GM12878 (cell line): ENCODE data around the gene MAPKAP1. TPM values are rescaled to one million over a fixed set of nuclear protein-coding genes. Genes with fewer than 3 reads are reported as not detected.
A peak's percentile ranks its signal among the peaks of the same experiment; 100 is the strongest.

Experiments used
- CBX3 ChIP-seq: fragments of 200-600 bp; sonication (generic); IDR thresholded peaks from 2 replicates; pipeline ENCODE4 v1.6.1; 2016; ENCODE audit warnings: low read depth, borderline replicate concordance
- CREM ChIP-seq: IDR thresholded peaks from 2 replicates; pipeline ENCODE4 v1.6.1; 2014; ENCODE audit warnings: antibody characterized with exemption, low read depth
- EED ChIP-seq: sonication (generic); IDR thresholded peaks from 2 replicates; pipeline ENCODE4 v1.6.1; 2016; ENCODE audit warnings: antibody characterized with exemption, low read depth
- FOS ChIP-seq: IDR thresholded peaks from 3 replicates; pipeline ENCODE4 v1.6.1; 2011; ENCODE audit warnings: borderline replicate concordance; ENCODE audit not compliant: insufficient read length; ENCODE audit errors: extremely low read depth
- GABPA ChIP-seq: IDR thresholded peaks from 2 replicates; pipeline ENCODE4 v1.6.1; 2014; ENCODE audit warnings: antibody characterized with exemption, low read depth, mild to moderate bottlenecking, inconsistent platforms
- HDAC2 ChIP-seq: fragments of 200-600 bp; sonication (generic); IDR thresholded peaks from 2 replicates; pipeline ENCODE4 v1.6.1; 2017
- HDAC6 ChIP-seq: fragments of 200-600 bp; sonication (generic); IDR thresholded peaks from one replicate; pipeline ENCODE4 v1.8.0; 2017; ENCODE audit warnings: antibody characterized with exemption; ENCODE audit not compliant: unreplicated experiment
- HDGF ChIP-seq: fragments of 450-650 bp; IDR thresholded peaks from 2 replicates; pipeline ENCODE4 v1.6.1; 2016; ENCODE audit warnings: antibody characterized with exemption
- IRF4 ChIP-seq: IDR thresholded peaks from 2 replicates; pipeline ENCODE4 v1.6.1; 2011; ENCODE audit warnings: low read depth, low read length
- MXI1 ChIP-seq: fragments of 150-350 bp; IDR thresholded peaks from 2 replicates; pipeline ENCODE4 v1.6.1; 2011; ENCODE audit warnings: low read depth, mild to moderate bottlenecking, inconsistent platforms, low read length, improper control_type of control experiment
- NBN ChIP-seq: fragments of 450-650 bp; IDR thresholded peaks from 2 replicates; pipeline ENCODE4 v1.6.1; 2016
- NR2C2 ChIP-seq: IDR thresholded peaks from 2 replicates; pipeline ENCODE4 v1.6.1; 2011; ENCODE audit warnings: borderline replicate concordance, low read depth; ENCODE audit not compliant: control insufficient read depth, insufficient read length
- POLR2A ChIP-seq: IDR thresholded peaks from 2 replicates; pipeline ENCODE4 v1.6.1; 2011; ENCODE audit warnings: low read depth, mild to moderate bottlenecking, low read length
- RAD51 ChIP-seq: fragments of 450-650 bp; IDR thresholded peaks from 2 replicates; pipeline ENCODE4 v1.6.1; 2016; ENCODE audit warnings: moderate library complexity, mild to moderate bottlenecking, inconsistent platforms
- RUNX3 ChIP-seq: IDR thresholded peaks from 2 replicates; pipeline ENCODE4 v1.6.1; 2012; ENCODE audit warnings: low read length, inconsistent platforms
- SPI1 ChIP-seq: IDR thresholded peaks from 2 replicates; pipeline ENCODE4 v1.6.1; 2011; ENCODE audit warnings: low read depth, mild to moderate bottlenecking, low read length, moderate library complexity, borderline replicate concordance; ENCODE audit not compliant: insufficient read depth
- SRF ChIP-seq, 2 experiments: IDR thresholded peaks; 2 replicates each; pipeline ENCODE4 v1.6.1; 2011; ENCODE audit warnings: low read depth in 2 of 2, low read length in 2 of 2, mild to moderate bottlenecking in 1 of 2, moderate library complexity in 1 of 2
- ZNF274 ChIP-seq: IDR thresholded peaks from one replicate; pipeline ENCODE4 v1.8.0; 2011; ENCODE audit not compliant: insufficient read length, insufficient read depth
- polyA plus RNA-seq, 11 experiments: library from polyadenylated mRNA; depleted of rRNA in 4 of 11; unstranded in 6 of 11; stranded (reverse) in 5 of 11; fragments of >200 nt; fragmentation: Nextera tagmentation in 4 of 11; fragmentation: Illumina TruSeq in 1 of 11; extraction: Ambion mirVana in 4 of 11; extraction: Trizol in 1 of 11; gene quantifications; 1 replicate in 1 of 11; 2 replicates in 10 of 11; pipeline versions ENCODE4 v1.2.1 to v1.2.3, GENCODE V29; 2011 to 2016; ENCODE audit warnings: inconsistent platforms in 2 of 11, missing spikeins in 2 of 11, low read depth in 1 of 11
- total RNA-seq, 4 experiments: library from RNA; depleted of rRNA in 3 of 4; stranded (reverse); fragments of >200 nt in 3 of 4; fragmentation: Illumina TruSeq in 1 of 4; extraction: Trizol in 1 of 4; gene quantifications; 2 replicates each; pipeline versions ENCODE4 v1.2.1 to v1.2.3, GENCODE V29; 2013 to 2021
- TF ChIP-seq, protein P1 (sequence below): fragments of 450-650 bp; IDR thresholded peaks from 2 replicates; pipeline ENCODE4 v1.6.1; 2017; ENCODE audit warnings: mild to moderate bottlenecking
- TF ChIP-seq, protein P2 (sequence below): IDR thresholded peaks from 2 replicates; pipeline ENCODE4 v1.6.1; 2011; ENCODE audit warnings: low read depth, mild to moderate bottlenecking, low read length, moderate library complexity, borderline replicate concordance; ENCODE audit errors: extremely low read depth
- TF ChIP-seq, protein P3 (sequence below): fragments of 450-650 bp; IDR thresholded peaks from 2 replicates; pipeline ENCODE4 v1.6.1; 2017; ENCODE audit warnings: mild to moderate bottlenecking, moderate library complexity
- TF ChIP-seq, protein P4 (sequence below): fragments of 450-650 bp; IDR thresholded peaks from 2 replicates; pipeline ENCODE4 v1.6.1; 2017; ENCODE audit warnings: low read depth, mild to moderate bottlenecking, moderate library complexity
- TF ChIP-seq, protein P5 (sequence below): IDR thresholded peaks from 2 replicates; pipeline ENCODE4 v1.6.1; 2011; ENCODE audit warnings: borderline replicate concordance, low read depth, mild to moderate bottlenecking, moderate library complexity, low read length; ENCODE audit not compliant: insufficient read depth, poor library complexity, severe bottlenecking

The MAPKAP1 gene
- total and polyA plus RNA-seq, 10 of the 15 experiments (the other 5 are each of a cell fraction or from before 2014, with no cell fraction given) = 5.1 to 188 (median 105) TPM

DNA sequence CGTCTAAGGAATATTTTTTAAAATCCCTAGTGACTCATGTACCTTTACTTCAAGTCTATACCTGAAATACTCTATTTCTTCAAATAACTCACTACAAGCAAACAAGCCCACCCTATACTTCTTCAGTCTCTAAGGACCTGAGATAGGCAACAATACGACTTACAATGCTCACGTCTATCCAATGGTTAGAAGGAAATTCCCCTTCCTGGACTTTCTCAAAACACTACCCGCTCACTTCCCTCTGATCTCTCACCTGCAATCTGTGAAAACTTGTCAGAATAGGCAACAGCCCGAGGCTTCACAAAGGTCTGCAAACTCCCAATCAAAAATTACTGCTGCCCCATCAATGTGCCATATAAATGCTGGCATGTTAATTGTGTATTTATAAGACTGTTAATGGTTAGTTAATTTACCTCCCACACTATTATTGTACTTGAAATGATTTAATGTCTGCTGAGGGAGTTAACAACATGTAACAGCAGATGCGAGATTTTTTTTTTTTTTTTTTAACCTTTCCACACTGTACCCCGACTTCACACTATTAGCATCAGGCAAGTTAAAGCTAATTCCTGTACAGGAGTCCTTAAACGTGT lies 27.3 kb downstream of the MAPKAP1 start (continued):
- no peak for TF ChIP-seq RAD51
- TF ChIP-seq GABPA = no peak
- TF ChIP-seq SPI1 = peak; percentile 76; the same call in 1 of the 2 replicates
- TF ChIP-seq HDAC2 = no peak
- peak; percentile 29; the same call in 1 of the 2 replicates for TF ChIP-seq EED
- TF ChIP-seq NR2C2 = no peak
- TF ChIP-seq, protein P1, sequence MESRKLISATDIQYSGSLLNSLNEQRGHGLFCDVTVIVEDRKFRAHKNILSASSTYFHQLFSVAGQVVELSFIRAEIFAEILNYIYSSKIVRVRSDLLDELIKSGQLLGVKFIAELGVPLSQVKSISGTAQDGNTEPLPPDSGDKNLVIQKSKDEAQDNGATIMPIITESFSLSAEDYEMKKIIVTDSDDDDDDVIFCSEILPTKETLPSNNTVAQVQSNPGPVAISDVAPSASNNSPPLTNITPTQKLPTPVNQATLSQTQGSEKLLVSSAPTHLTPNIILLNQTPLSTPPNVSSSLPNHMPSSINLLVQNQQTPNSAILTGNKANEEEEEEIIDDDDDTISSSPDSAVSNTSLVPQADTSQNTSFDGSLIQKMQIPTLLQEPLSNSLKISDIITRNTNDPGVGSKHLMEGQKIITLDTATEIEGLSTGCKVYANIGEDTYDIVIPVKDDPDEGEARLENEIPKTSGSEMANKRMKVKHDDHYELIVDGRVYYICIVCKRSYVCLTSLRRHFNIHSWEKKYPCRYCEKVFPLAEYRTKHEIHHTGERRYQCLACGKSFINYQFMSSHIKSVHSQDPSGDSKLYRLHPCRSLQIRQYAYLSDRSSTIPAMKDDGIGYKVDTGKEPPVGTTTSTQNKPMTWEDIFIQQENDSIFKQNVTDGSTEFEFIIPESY = no peak
- TF ChIP-seq HDGF = 0 out of 2 replicates have a peak, but pooled peaks have one; percentile 16
- TF ChIP-seq, protein P2, sequence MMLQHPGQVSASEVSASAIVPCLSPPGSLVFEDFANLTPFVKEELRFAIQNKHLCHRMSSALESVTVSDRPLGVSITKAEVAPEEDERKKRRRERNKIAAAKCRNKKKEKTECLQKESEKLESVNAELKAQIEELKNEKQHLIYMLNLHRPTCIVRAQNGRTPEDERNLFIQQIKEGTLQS = no peak
- TF ChIP-seq CREM = no peak
- TF ChIP-seq, protein P3, sequence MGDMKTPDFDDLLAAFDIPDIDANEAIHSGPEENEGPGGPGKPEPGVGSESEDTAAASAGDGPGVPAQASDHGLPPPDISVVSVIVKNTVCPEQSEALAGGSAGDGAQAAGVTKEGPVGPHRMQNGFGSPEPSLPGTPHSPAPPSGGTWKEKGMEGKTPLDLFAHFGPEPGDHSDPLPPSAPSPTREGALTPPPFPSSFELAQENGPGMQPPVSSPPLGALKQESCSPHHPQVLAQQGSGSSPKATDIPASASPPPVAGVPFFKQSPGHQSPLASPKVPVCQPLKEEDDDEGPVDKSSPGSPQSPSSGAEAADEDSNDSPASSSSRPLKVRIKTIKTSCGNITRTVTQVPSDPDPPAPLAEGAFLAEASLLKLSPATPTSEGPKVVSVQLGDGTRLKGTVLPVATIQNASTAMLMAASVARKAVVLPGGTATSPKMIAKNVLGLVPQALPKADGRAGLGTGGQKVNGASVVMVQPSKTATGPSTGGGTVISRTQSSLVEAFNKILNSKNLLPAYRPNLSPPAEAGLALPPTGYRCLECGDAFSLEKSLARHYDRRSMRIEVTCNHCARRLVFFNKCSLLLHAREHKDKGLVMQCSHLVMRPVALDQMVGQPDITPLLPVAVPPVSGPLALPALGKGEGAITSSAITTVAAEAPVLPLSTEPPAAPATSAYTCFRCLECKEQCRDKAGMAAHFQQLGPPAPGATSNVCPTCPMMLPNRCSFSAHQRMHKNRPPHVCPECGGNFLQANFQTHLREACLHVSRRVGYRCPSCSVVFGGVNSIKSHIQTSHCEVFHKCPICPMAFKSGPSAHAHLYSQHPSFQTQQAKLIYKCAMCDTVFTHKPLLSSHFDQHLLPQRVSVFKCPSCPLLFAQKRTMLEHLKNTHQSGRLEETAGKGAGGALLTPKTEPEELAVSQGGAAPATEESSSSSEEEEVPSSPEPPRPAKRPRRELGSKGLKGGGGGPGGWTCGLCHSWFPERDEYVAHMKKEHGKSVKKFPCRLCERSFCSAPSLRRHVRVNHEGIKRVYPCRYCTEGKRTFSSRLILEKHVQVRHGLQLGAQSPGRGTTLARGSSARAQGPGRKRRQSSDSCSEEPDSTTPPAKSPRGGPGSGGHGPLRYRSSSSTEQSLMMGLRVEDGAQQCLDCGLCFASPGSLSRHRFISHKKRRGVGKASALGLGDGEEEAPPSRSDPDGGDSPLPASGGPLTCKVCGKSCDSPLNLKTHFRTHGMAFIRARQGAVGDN = no peak
- no peak for TF ChIP-seq HDAC6
- no peak for TF ChIP-seq FOS
- TF ChIP-seq RUNX3 = no peak; the same call in 1 of the 2 replicates
- no peak for TF ChIP-seq SRF (IDR thresholded peaks at IDR 0.05; ENCODE audit: low read depth in 2 of 2, low read length in 2 of 2)
- TF ChIP-seq NBN = no peak
- 0 out of 2 replicates have a peak, but pooled peaks have one; percentile 10 for TF ChIP-seq IRF4
- no peak for TF ChIP-seq ZNF274
- no peak for TF ChIP-seq MXI1
- TF ChIP-seq CBX3 = no peak
- TF ChIP-seq, protein P4, sequence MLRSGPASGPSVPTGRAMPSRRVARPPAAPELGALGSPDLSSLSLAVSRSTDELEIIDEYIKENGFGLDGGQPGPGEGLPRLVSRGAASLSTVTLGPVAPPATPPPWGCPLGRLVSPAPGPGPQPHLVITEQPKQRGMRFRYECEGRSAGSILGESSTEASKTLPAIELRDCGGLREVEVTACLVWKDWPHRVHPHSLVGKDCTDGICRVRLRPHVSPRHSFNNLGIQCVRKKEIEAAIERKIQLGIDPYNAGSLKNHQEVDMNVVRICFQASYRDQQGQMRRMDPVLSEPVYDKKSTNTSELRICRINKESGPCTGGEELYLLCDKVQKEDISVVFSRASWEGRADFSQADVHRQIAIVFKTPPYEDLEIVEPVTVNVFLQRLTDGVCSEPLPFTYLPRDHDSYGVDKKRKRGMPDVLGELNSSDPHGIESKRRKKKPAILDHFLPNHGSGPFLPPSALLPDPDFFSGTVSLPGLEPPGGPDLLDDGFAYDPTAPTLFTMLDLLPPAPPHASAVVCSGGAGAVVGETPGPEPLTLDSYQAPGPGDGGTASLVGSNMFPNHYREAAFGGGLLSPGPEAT = peak; percentile 61
- TF ChIP-seq, protein P5, sequence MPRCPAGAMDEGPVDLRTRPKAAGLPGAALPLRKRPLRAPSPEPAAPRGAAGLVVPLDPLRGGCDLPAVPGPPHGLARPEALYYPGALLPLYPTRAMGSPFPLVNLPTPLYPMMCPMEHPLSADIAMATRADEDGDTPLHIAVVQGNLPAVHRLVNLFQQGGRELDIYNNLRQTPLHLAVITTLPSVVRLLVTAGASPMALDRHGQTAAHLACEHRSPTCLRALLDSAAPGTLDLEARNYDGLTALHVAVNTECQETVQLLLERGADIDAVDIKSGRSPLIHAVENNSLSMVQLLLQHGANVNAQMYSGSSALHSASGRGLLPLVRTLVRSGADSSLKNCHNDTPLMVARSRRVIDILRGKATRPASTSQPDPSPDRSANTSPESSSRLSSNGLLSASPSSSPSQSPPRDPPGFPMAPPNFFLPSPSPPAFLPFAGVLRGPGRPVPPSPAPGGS = no peak
- TF ChIP-seq POLR2A = no peak
